ENCODE data around the gene IGSF23.

DNA sequence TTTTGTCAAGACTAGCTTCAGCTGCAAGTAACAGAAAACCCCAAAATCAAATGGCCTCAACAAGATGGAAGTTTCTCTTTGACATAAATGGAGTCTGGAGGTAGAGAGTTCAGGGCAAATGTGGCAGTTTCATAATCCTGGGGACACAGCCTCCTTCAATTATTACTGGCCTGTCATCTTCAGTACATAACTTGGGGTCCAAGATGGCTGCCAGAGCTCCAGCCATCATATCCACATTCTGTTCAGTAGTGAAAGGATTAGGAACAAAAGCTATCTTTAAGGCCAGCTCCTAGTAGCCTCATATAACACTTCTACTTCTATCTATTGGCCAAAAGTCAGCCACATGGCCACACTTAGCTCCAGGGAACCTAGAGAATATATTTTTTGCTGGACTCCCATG, 15.0 kb upstream of the IGSF23 start:
- TF ChIP-seq POLR2A (IDR thresholded peaks at IDR 0.05), result no peak
- no peak for TF ChIP-seq CTCF (IDR thresholded peaks at IDR 0.05)
- no peak for TF ChIP-seq EP300 (IDR thresholded peaks at IDR 0.05)

All from sigmoid colon (tissue), 4 donors.